Esophagus muscularis mucosa (tissue), 3 donors: ENCODE measurements around the gene CCNY.

Experiments
- CTCF ChIP-seq, 3 experiments: fragments of 200-600 bp in 2 of 3; fragments of 450-650 bp in 1 of 3; sonication (generic) in 2 of 3; IDR thresholded peaks; one replicate each; pipeline ENCODE4 v1.5.1; 2017 to 2019; ENCODE audit warnings: antibody characterized with exemption in 3 of 3, mild to moderate bottlenecking in 2 of 3, moderate library complexity in 1 of 3
- POLR2A ChIP-seq: fragments of 450-650 bp; IDR thresholded peaks from one replicate; pipeline ENCODE4 v1.6.1; 2017; ENCODE audit warnings: antibody characterized with exemption, moderate library complexity, mild to moderate bottlenecking, low read depth

GRCh38 chr10:35426657-35427056 lies 90.3 kb downstream of the CCNY start:
- TF ChIP-seq CTCF (IDR thresholded peaks at IDR 0.05) (no peak), POLR2A (no peak)
